MV-4-11 (cell line): ENCODE results near the gene DYNLT4.
"Not testable (repeated sequence)": the region's sequence is repeated elsewhere in the genome, so short reads cannot be mapped to it uniquely, and the experiment has no call there.

ENCODE experiments used
- DNase-seq: peaks from one replicate; lab custom pipeline; 2025; lab: John Stamatoyannopoulos, UW

Gene DYNLT4

GRCh38 chr1:44806704-44807363 is at the start of gene DYNLT4:
Gene DYNLT4 (minus strand): TSS chr1:44807351. CDS start chr1:44806668, 683 bp downstream.
- DNase-seq = no peak

- no peak for DNase-seq
Measured at GRCh38 chr1:44855742-44856141, 48.6 kb upstream of the DYNLT4 start.

- peak; percentile 10 for DNase-seq
Measured at GRCh38 chr1:44854970-44855369, 47.8 kb upstream of the DYNLT4 start.

GRCh38 chr1:44853201-44853600 is 46.0 kb upstream of the DYNLT4 start:
- DNase-seq = no peak

GRCh38 chr1:44851308-44851707 is 44.2 kb upstream of the DYNLT4 start:
- DNase-seq = no peak

- DNase-seq = no peak
Measured at GRCh38 chr1:44849575-44850132, 42.5 kb upstream of the DYNLT4 start.

- no peak for DNase-seq
Measured at GRCh38 chr1:44848456-44849181, 41.5 kb upstream of the DYNLT4 start.

GRCh38 chr1:44847845-44848244 is 40.7 kb upstream of the DYNLT4 start:
- DNase-seq = no peak

- no peak for DNase-seq
Measured at GRCh38 chr1:44846985-44847384, 39.8 kb upstream of the DYNLT4 start.

- no peak for DNase-seq
Measured at GRCh38 chr1:44842862-44843655, 35.9 kb upstream of the DYNLT4 start, which contains the start of gene PTCH2. Gene PTCH2 (minus strand): TSS chr1:44843253. CDS start chr1:44842932, 321 bp downstream.

- no peak for DNase-seq
Measured at GRCh38 chr1:44842486-44842861, 35.3 kb upstream of the DYNLT4 start.

GRCh38 chr1:44839576-44839975 is 32.4 kb upstream of the DYNLT4 start:
- no peak for DNase-seq

GRCh38 chr1:44838294-44838693 is 31.1 kb upstream of the DYNLT4 start:
- DNase-seq = not testable (repeated sequence)

- DNase-seq = peak; percentile 52
Measured at GRCh38 chr1:44835738-44836675, 28.9 kb upstream of the DYNLT4 start.

GRCh38 chr1:44834328-44834727 is 27.2 kb upstream of the DYNLT4 start:
- DNase-seq = no peak

- peak; percentile 11 for DNase-seq
Measured at GRCh38 chr1:44832056-44832705, 25.0 kb upstream of the DYNLT4 start.

- DNase-seq = no peak
Measured at GRCh38 chr1:44831516-44831915, 24.4 kb upstream of the DYNLT4 start.

GRCh38 chr1:44830900-44831304 is 23.8 kb upstream of the DYNLT4 start:
- DNase-seq = no peak

- DNase-seq = no peak
Measured at GRCh38 chr1:44829506-44830384, 22.6 kb upstream of the DYNLT4 start.
